Measurements from ENCODE around the gene POLD4.
"Not testable (repeated sequence)": the region's sequence is repeated elsewhere in the genome, so short reads cannot be mapped to it uniquely, and the experiment has no call there.

The POLD4 gene

GRCh38 chr11:67353317-67354074 is at the start of gene POLD4:
POLD4 (minus strand) TSS chr11:67353546; CDS start chr11:67353399, 147 bp downstream.
- DNase-seq, result peak; percentile 84 to 98 (median 95)

- DNase-seq, result not testable (repeated sequence)
Measured at GRCh38 chr11:67403085-67403484, 49.7 kb upstream of the POLD4 start.

- DNase-seq, result not testable (repeated sequence)
Measured at GRCh38 chr11:67402192-67402839, 49.0 kb upstream of the POLD4 start.

GRCh38 chr11:67401495-67402191 is 48.3 kb upstream of the POLD4 start, which contains the start of gene PPP1CA:
PPP1CA (minus strand) TSS chr11:67401858; CDS start chr11:67401782, 76 bp downstream.
- DNase-seq, result peak in 57 of 58 donors; percentile 20 to 94 (median 88)

- no peak for DNase-seq
Measured at GRCh38 chr11:67400942-67401494, 47.7 kb upstream of the POLD4 start.

- no peak for DNase-seq
Measured at GRCh38 chr11:67400251-67400941, 47.0 kb upstream of the POLD4 start.

- DNase-seq, result no peak
Measured at GRCh38 chr11:67398661-67399563, 45.6 kb upstream of the POLD4 start.

- DNase-seq, result peak in 14 of 58 donors; percentile 12 to 65 (median 32)
Measured at GRCh38 chr11:67397986-67398660, 44.8 kb upstream of the POLD4 start.

- DNase-seq, result no peak
Measured at GRCh38 chr11:67397536-67397935, 44.2 kb upstream of the POLD4 start.

GRCh38 chr11:67396587-67397389 is 43.4 kb upstream of the POLD4 start:
- no peak for DNase-seq

- no peak for DNase-seq
Measured at GRCh38 chr11:67396259-67396581, 42.9 kb upstream of the POLD4 start.

- DNase-seq, result no peak
Measured at GRCh38 chr11:67395555-67396258, 42.4 kb upstream of the POLD4 start.

- DNase-seq, result no peak
Measured at GRCh38 chr11:67393990-67394389, 40.6 kb upstream of the POLD4 start.

GRCh38 chr11:67393437-67393836 is 40.1 kb upstream of the POLD4 start:
- no peak for DNase-seq

- DNase-seq, result no peak
Measured at GRCh38 chr11:67392183-67392715, 38.9 kb upstream of the POLD4 start.

- peak; percentile 39 to 97 (median 90) for DNase-seq
Measured at GRCh38 chr11:67391304-67392182, 38.2 kb upstream of the POLD4 start, which contains the start of gene RAD9A. RAD9A (plus strand) TSS chr11:67391986; CDS start chr11:67392045, 59 bp downstream.

- DNase-seq, result no peak
Measured at GRCh38 chr11:67390947-67391303, 37.6 kb upstream of the POLD4 start.

Data from anterior cingulate cortex (tissue), 58 donors.